ENCODE measurements around the gene ZNF532. TPM values are rescaled to one million over a fixed set of nuclear protein-coding genes. Genes with fewer than 3 reads are reported as not detected.
"Not testable (repeated sequence)": the region's sequence is repeated elsewhere in the genome, so short reads cannot be mapped to it uniquely, and the experiment has no call there.

Gene ZNF532
- total RNA-seq, 4 donors from 2014 or later = 16.2 to 26.9 (median 22.7) TPM

GRCh38 chr18:58915995-58916394 is 51.3 kb downstream of the ZNF532 start:
- WGBS, 2 donors (ENCODE audit: low coverage in 1 of 2) = 58 to 71% methylated on average over 1 of the region's 1 CpG
- no peaks in the 10 kb centered on the region for H3K9me3 ChIP-seq
- H3K4me3 ChIP-seq = no peak overlapping the region
- intact Hi-C loops (cut with DNase I; ENCODE audit: low total_unique reads) (no loop called here), in situ Hi-C loops (cut with MboI; ENCODE audit: low pct_ligation_motif_present in 1 of 4, low pct_unique_long_range_greater_than_20kb in 1 of 4, low sequenced_read_pairs in 3 of 4) (no loop called here)
- H3K4me1 ChIP-seq = peaks cover 6 to 24% (median 11%) of the 10 kb centered on the region in 4 donors
- no peaks in the 10 kb centered on the region for H3K36me3 ChIP-seq
- H3K27me3 ChIP-seq = no peaks in the 10 kb centered on the region
- TF ChIP-seq EP300 (IDR thresholded peaks at IDR 0.05; ENCODE audit: low read depth) (no peak), POLR2A (IDR thresholded peaks at IDR 0.05) (no peak), CTCF (IDR thresholded peaks at IDR 0.05) (no peak), POLR2AphosphoS5 (IDR thresholded peaks at IDR 0.05) (no peak)
- no peak overlapping the region for H3K27ac ChIP-seq
- DNase-seq = no peak

- H3K27ac ChIP-seq; DNase-seq; H3K36me3 ChIP-seq; intact Hi-C loops (cut with DNase I; ENCODE audit: low total_unique reads); H3K9me3 ChIP-seq; in situ Hi-C loops (cut with MboI; ENCODE audit: low pct_ligation_motif_present in 1 of 4, low pct_unique_long_range_greater_than_20kb in 1 of 4, low sequenced_read_pairs in 3 of 4); H3K4me1 ChIP-seq; H3K4me3 ChIP-seq; H3K27me3 ChIP-seq: not testable (repeated sequence)
- 64 to 91% methylated on average over 2 to 13 of the region's 16 CpGs for WGBS, 2 donors (ENCODE audit: low coverage in 1 of 2)
Observed at GRCh38 chr18:58919934-58920333, 55.3 kb downstream of the ZNF532 start.

GRCh38 chr18:58922995-58923394 is 58.3 kb downstream of the ZNF532 start:
- in situ Hi-C loops (cut with MboI; ENCODE audit: low pct_ligation_motif_present in 1 of 4, low pct_unique_long_range_greater_than_20kb in 1 of 4, low sequenced_read_pairs in 3 of 4) (no loop called here), intact Hi-C loops (cut with DNase I; ENCODE audit: low total_unique reads) (no loop called here)
- TF ChIP-seq POLR2A (IDR thresholded peaks at IDR 0.05) (no peak), POLR2AphosphoS5 (IDR thresholded peaks at IDR 0.05) (no peak), EP300 (IDR thresholded peaks at IDR 0.05; ENCODE audit: low read depth) (no peak), CTCF (IDR thresholded peaks at IDR 0.05) (no peak)
- Histone ChIP-seq H3K27me3 (no peaks in the 10 kb centered on the region), H3K4me1 (peaks cover 0 to 2% (median under 1%) of the 10 kb centered on the region in 4 donors), H3K27ac (no peak overlapping the region), H3K36me3 (no peaks in the 10 kb centered on the region), H3K4me3 (no peak overlapping the region), H3K9me3 (no peaks in the 10 kb centered on the region)
- WGBS, 2 donors (ENCODE audit: low coverage in 1 of 2) = 94% methylated on average over 10 of the region's 10 CpGs; no CpG with 5 or more reads in 1 of the 2 donors
- no peak for DNase-seq

GRCh38 chr18:58924473-58924872 is 59.8 kb downstream of the ZNF532 start:
- no peaks in the 10 kb centered on the region for H3K9me3 ChIP-seq
- no peak for TF ChIP-seq POLR2A (IDR thresholded peaks at IDR 0.05)
- no peak for TF ChIP-seq POLR2AphosphoS5 (IDR thresholded peaks at IDR 0.05)
- no peak for TF ChIP-seq CTCF (IDR thresholded peaks at IDR 0.05)
- DNase-seq = no peak
- H3K4me3 ChIP-seq = no peak overlapping the region
- in situ Hi-C loops (cut with MboI; ENCODE audit: low pct_ligation_motif_present in 1 of 4, low pct_unique_long_range_greater_than_20kb in 1 of 4, low sequenced_read_pairs in 3 of 4) = no loop called here
- intact Hi-C loops (cut with DNase I; ENCODE audit: low total_unique reads) = no loop called here
- H3K27ac ChIP-seq = no peak overlapping the region
- H3K4me1 ChIP-seq = peaks cover 0 to 16% (median 3%) of the 10 kb centered on the region in 4 donors
- H3K36me3 ChIP-seq = no peaks in the 10 kb centered on the region
- H3K27me3 ChIP-seq = no peaks in the 10 kb centered on the region
- 91 to 100% methylated on average over 3 of the region's 3 CpGs for WGBS, 2 donors (ENCODE audit: low coverage in 1 of 2)

- peaks cover 0 to 16% (median 3%) of the 10 kb centered on the region in 4 donors for H3K4me1 ChIP-seq
- H3K4me3 ChIP-seq = no peak overlapping the region
- DNase-seq = no peak
- no peaks in the 10 kb centered on the region for H3K36me3 ChIP-seq
- no peaks in the 10 kb centered on the region for H3K27me3 ChIP-seq
- no peak for TF ChIP-seq EP300 (IDR thresholded peaks at IDR 0.05; ENCODE audit: low read depth)
- TF ChIP-seq POLR2AphosphoS5 (IDR thresholded peaks at IDR 0.05) = no peak
- H3K9me3 ChIP-seq = no peaks in the 10 kb centered on the region
- in situ Hi-C loops (cut with MboI; ENCODE audit: low pct_ligation_motif_present in 1 of 4, low pct_unique_long_range_greater_than_20kb in 1 of 4, low sequenced_read_pairs in 3 of 4) (no loop called here), intact Hi-C loops (cut with DNase I; ENCODE audit: low total_unique reads) (no loop called here)
- H3K27ac ChIP-seq = no peak overlapping the region
- WGBS, 2 donors (ENCODE audit: low coverage in 1 of 2) = 77 to 81% methylated on average over 4 to 5 of the region's 5 CpGs
Observed at GRCh38 chr18:58927659-58928058, 63.0 kb downstream of the ZNF532 start.
